Breast epithelium (tissue), 4 donors: ENCODE results near the gene PRKG1. TPM values are rescaled to one million over a fixed set of nuclear protein-coding genes. Genes with fewer than 3 reads are reported as not detected.

Experiments
- DNase-seq, 2 donors: peaks; one replicate each; pipeline ENCODE4 v3.0.0-alpha.2; 2019; ENCODE audit warnings: low spot score in 2 of 2
- H3K27ac ChIP-seq, 2 donors: fragments of 200-600 bp; sonication (generic) in 1 of 2; one replicate each; pipeline ENCODE4 v1.5.1; 2016 to 2019; ENCODE audit warnings: mild to moderate bottlenecking in 1 of 2
- H3K27me3 ChIP-seq, 2 donors: fragments of 200-600 bp; sonication (generic) in 1 of 2; one replicate each; pipeline versions ENCODE4 v1.5.1 to v1.6.0; 2017 to 2019; ENCODE audit warnings: control low read depth in 1 of 2, mild to moderate bottlenecking in 1 of 2
- H3K36me3 ChIP-seq: fragments of 200-600 bp; one replicate; pipeline ENCODE4 v1.5.1; 2019
- H3K4me1 ChIP-seq, 2 donors: fragments of 200-600 bp; sonication (generic); one replicate each; pipeline ENCODE4 v1.5.1; 2016 to 2019; ENCODE audit warnings: control low read depth in 1 of 2
- H3K4me3 ChIP-seq, 3 donors: fragments of 200-600 bp; sonication (generic); 1 replicate in 2 of 3; 2 replicates in 1 of 3; pipeline ENCODE4 v1.5.1; 2016 to 2019; ENCODE audit warnings: mild to moderate bottlenecking in 3 of 3, moderate library complexity in 2 of 3
- H3K9me3 ChIP-seq, 2 donors: fragments of 200-600 bp; sonication (generic) in 1 of 2; one replicate each; pipeline ENCODE4 v1.5.1; 2016 to 2019; ENCODE audit warnings: control low read depth in 1 of 2
- CTCF ChIP-seq, 3 donors: fragments of 450-650 bp; IDR thresholded peaks; one replicate each; pipeline ENCODE4 v1.5.1; 2016 to 2017; ENCODE audit warnings: antibody characterized with exemption in 3 of 3, mild to moderate bottlenecking in 3 of 3, moderate library complexity in 3 of 3
- POLR2A ChIP-seq: fragments of 450-650 bp; IDR thresholded peaks from one replicate; pipeline ENCODE4 v1.6.1; 2016; ENCODE audit warnings: antibody characterized with exemption, mild to moderate bottlenecking, moderate library complexity
- POLR2AphosphoS5 ChIP-seq, 3 donors: sonication (generic); formaldehyde crosslinking; IDR thresholded peaks; one replicate each; pipeline ENCODE4 v1.6.1; 2017; ENCODE audit warnings: antibody characterized with exemption in 3 of 3
- intact Hi-C: fragments of 100-400 bp; cut with DNase I; formaldehyde crosslinking; loops from one replicate; pipeline ENCODE4 v1.15.1; 2023; ENCODE audit warnings: low total_unique reads
- total RNA-seq, 3 donors: library from RNA; depleted of rRNA; stranded (reverse); fragments of >200 nt; gene quantifications; one replicate each; pipeline ENCODE4 v1.1.0, GENCODE V29; 2016

Gene PRKG1
- total RNA-seq, 3 donors from 2014 or later, result 10.9 to 36.9 (median 19.7) TPM

DNA sequence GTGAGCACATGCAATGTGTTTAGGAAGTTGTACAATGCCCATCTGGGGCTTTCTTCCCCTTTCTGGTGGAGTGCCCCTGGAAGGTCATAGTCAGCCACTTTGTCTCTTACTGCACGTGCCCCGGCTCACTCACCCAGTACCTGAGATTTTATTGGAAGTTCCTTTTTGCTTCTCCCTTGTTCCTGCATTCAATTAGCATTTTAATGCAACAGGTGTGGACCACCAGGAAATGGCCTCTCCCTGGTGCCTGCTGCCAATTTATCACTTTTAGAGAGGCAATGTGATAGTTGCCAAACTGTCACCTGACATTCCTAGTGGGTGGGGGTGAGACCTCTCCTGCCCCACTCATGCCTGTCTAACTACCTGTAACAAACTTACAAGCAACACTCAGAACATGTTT lies 946.4 kb downstream of the PRKG1 start:
- intact Hi-C loops, result no loop called here
- TF ChIP-seq POLR2AphosphoS5 (IDR thresholded peaks at IDR 0.05), result no peak
- TF ChIP-seq CTCF (IDR thresholded peaks at IDR 0.05), result no peak
- TF ChIP-seq POLR2A, result no peak
- DNase-seq, result no peak
- H3K36me3 ChIP-seq, result no peaks in the 10 kb centered on the region
- no peaks in the 10 kb centered on the region for H3K9me3 ChIP-seq
- H3K27ac ChIP-seq, result no peak overlapping the region
- H3K4me1 ChIP-seq, result no peaks in the 10 kb centered on the region
- H3K4me3 ChIP-seq, result no peak overlapping the region
- H3K27me3 ChIP-seq, result no peaks in the 10 kb centered on the region

DNA sequence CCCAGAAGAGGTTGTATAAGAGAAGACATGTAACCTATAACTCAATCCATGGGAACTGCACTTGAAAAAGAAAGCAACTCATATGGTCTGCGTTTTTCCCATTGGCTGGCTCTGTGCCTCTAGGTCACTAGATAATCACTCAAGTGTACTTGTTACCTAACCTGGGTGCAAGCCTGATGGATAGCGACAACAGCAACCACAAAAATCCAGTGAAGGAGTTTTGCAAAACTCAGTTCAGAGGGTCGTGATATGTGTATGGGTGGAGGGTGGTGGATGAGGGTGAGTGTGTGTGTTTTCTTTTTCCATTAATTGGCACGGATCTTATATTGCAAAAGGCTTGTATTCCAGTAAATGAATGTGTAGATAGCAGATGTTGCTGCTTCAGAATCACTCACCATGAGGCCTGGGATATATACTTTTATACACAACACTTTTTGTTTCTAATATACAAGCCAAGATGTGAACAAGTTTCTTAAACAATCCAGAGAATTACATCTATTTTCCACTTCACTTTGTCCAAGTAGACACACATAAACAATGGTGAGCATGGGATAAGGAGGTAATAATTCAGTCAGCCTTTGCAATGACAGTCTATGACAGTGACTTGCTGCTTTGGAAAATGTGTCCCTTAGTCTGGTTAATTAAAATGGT lies 952.9 kb downstream of the PRKG1 start:
- no peaks in the 10 kb centered on the region for H3K36me3 ChIP-seq
- no peak for DNase-seq
- no peak overlapping the region for H3K4me3 ChIP-seq
- no peaks in the 10 kb centered on the region for H3K4me1 ChIP-seq
- H3K27ac ChIP-seq, result no peak overlapping the region
- intact Hi-C loops, result no loop called here
- no peak for TF ChIP-seq CTCF (IDR thresholded peaks at IDR 0.05)
- TF ChIP-seq POLR2AphosphoS5 (IDR thresholded peaks at IDR 0.05), result no peak
- no peaks in the 10 kb centered on the region for H3K9me3 ChIP-seq
- no peaks in the 10 kb centered on the region for H3K27me3 ChIP-seq

DNA sequence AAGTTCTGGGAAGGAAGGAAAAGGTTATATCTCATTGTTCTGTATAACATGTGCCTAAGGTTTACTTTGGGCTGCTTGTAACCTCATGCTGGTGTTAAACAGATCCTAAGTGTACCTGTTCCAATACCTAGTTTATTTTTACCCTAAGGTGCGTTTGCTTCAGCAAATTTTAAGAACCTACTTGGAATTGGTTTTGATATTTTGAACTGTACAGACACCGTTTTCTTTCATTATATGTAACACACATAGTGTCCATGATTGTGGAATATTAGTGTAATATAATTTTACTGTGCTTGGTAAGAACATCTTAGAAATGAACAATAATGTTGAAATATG lies 954.2 kb downstream of the PRKG1 start:
- Histone ChIP-seq H3K9me3 (no peaks in the 10 kb centered on the region), H3K27ac (no peak overlapping the region), H3K4me3 (no peak overlapping the region), H3K36me3 (no peaks in the 10 kb centered on the region), H3K27me3 (no peaks in the 10 kb centered on the region), H3K4me1 (no peaks in the 10 kb centered on the region)
- intact Hi-C loops, result no loop called here
- no peak for DNase-seq
- no peak for TF ChIP-seq POLR2AphosphoS5 (IDR thresholded peaks at IDR 0.05)
- no peak for TF ChIP-seq CTCF (IDR thresholded peaks at IDR 0.05)
- no peak for TF ChIP-seq POLR2A

DNA sequence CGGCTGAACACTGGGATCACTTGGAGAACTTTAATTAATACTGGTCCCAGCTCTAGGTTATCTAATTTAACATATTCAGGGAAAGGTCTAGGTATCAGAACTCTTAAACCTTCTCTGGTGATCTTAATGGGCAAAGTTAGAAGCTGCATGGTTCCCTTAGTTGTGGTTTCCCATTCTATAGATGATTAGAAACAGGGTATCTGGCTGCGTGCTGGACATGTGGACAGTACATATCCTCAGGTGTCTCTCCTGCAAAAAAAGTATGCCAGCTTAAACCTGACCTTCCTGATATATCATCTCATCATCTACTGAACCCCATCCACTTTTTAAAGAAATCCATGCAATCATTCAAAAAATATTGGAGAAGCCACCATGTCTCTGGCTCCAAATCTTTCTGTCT lies 955.3 kb downstream of the PRKG1 start:
- intact Hi-C loops, result no loop called here
- no peak overlapping the region for H3K27ac ChIP-seq
- no peak for TF ChIP-seq POLR2AphosphoS5 (IDR thresholded peaks at IDR 0.05)
- no peak for TF ChIP-seq CTCF (IDR thresholded peaks at IDR 0.05)
- TF ChIP-seq POLR2A, result no peak
- H3K27me3 ChIP-seq, result no peaks in the 10 kb centered on the region
- H3K36me3 ChIP-seq, result no peaks in the 10 kb centered on the region
- no peak for DNase-seq
- no peaks in the 10 kb centered on the region for H3K9me3 ChIP-seq
- H3K4me1 ChIP-seq, result no peaks in the 10 kb centered on the region
- no peak overlapping the region for H3K4me3 ChIP-seq

GRCh38 chr10:52030051-52030790 lies 955.9 kb downstream of the PRKG1 start:
- Histone ChIP-seq H3K27ac (no peak overlapping the region), H3K4me3 (no peak overlapping the region), H3K27me3 (no peaks in the 10 kb centered on the region), H3K4me1 (no peaks in the 10 kb centered on the region), H3K36me3 (no peaks in the 10 kb centered on the region), H3K9me3 (no peaks in the 10 kb centered on the region)
- intact Hi-C loops, result no loop called here
- DNase-seq, result no peak
- TF ChIP-seq POLR2AphosphoS5 (IDR thresholded peaks at IDR 0.05) (no peak), CTCF (IDR thresholded peaks at IDR 0.05) (no peak), POLR2A (no peak)
